NK-92 (cell line): ENCODE measurements around the gene IGFBP5.

Source experiments
- DNase-seq: peaks from one replicate; lab custom pipeline; 2025; ENCODE audit not compliant: unreplicated experiment; lab: John Stamatoyannopoulos, UW

Gene IGFBP5

DNA sequence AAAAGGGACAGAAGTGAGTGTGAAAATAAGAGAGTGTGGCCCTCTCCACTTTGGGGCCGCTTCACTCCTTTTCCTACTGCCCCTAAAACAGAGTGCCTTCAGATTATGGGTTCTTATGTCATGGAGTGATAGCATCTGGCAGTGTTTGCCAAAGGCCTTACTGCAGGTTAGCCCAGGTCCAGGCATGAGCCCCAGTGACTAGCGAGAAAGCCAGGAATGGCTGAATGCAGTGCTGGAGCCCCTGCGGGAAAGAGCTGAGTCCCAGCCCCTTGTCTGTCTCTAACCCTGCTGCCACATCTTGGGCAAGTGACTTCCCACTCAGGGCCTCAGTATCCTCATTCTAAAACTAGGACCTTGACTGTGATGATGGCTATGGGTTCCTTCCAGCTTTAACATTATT is 6.0 kb downstream of the IGFBP5 start:
- DNase-seq, result no peak

DNA sequence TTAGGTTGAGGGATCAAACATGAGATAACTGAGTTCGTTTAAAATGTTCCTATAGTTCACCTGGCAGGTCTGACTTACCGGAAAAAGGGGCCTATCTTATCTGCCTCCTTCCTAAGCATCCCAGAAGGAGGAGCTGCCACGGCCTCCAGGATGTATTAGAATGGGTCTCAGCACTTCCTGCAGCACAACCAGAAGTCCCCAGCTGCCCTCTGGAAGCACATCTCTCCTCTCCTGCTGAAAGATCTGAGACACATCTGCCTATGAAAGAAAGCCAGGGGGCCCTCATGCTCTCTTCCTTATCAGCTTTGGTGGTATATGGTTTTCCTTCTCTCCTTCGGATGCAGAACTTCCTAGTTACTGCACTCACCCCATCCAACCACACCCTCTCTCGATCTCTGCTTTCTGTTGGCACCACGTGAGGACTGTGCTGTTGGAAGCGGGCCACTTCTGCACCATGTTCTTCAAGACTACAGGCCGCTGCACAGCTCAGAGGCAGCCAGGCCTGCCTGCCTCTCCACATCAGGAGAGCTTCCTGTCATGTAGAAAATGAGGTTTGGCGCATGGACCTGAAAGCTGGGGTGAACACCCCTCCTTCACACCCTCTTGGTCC is 6.5 kb downstream of the IGFBP5 start:
- no peak for DNase-seq

DNA sequence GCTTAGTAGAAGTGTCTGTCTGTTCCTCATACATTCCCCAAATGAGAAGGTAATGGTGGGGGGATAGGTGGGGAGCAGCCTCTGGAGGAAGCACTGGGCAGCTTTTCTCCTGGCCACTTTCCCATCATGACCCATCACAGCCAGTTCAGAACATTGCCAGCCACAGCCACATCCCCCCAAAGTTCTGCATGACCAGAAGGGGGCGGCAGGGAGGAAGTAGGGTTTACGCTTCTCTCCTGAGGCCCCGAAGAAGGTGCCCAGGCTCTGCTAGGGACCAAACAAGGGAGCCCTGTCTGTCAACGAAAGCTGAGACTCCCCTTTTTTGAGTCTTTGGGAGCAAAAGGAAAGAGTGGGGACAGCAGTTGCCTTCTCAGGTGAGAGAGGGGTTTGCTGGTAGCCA is 7.7 kb downstream of the IGFBP5 start:
- DNase-seq, result no peak

DNA sequence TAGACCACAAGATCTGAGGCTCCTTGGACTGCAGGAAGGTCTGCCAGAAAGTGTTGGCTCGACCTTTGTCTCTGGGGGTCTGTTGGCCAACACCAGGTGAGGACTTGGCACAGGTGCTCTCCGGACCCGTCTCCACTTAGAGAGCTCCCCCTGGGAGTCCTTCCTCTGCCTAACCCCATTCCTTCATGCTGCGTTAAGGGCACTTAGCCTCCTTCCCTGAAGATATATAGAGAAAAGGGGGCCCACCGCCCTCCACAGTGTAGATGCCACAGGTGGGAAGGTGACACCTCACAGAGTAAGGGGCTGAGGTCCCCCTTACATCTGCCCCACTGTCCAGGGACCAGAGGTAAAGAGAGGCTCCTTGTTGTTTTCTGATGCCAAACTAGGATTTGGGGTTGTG is 8.2 kb downstream of the IGFBP5 start:
- no peak for DNase-seq

DNA sequence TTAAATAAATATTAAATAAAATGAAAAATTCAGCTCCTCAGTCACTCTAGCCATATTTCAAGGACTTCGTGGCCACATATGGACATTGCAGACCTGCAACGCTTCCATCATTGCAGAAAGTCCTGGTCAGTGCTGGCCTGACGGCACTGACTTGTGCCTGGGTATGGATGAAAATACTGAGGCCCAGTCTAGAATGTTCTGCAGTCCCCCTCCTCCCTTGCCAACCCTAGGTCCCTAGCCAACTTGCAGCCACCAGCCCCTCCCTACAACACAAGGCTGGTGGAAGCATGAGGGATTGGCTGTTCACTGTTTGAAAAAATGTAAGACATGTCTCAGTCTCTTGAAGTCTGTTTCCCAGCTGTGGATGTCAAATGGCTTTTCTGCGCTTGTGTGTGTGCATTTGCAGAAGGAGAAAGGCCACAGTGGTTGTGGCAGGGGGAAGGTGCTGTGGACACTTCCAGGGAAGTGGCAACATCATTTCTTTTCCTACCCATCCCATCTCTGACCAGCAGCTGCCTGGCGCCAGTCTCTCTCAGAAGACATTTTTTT is 9.9 kb downstream of the IGFBP5 start:
- no peak for DNase-seq

DNA sequence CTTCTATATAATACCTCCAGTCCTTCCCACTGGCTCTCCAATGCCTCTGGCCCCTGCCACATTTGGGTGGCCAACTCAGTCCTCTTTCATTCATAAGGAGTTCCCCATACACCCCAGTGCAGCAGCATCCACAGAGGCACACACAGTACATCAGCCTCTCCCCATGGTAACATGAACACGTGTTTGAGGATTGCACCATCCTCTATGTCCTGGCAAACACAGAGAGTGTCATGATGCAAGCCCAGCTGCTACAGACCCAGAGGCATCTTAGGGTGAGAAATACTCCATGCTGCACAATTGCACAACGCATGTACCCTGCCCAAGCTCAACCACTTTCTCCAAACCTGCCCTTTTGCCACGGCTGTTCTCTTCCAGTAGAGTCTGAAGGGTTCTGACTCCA is 11.5 kb downstream of the IGFBP5 start:
- no peak for DNase-seq

DNA sequence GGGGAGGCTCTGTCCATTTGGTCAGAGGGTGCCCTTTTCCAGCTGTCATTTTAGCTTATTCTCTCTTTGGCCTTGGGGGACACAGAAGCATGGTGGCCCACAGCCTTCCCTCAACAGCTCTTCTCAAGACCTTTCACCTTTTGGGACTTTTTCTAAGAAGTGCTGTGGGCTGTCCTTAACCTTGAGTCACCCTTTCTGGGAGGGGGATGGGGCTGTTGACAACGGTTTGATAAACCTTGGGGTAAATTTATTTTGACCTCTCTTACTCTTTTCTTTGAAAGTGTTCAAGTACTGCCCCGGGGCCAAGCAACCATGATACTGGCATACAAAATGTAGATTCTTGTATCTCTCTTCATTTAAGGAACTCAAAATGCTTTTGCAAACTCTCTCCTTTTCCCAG is 13.7 kb downstream of the IGFBP5 start:
- DNase-seq, result no peak

DNA sequence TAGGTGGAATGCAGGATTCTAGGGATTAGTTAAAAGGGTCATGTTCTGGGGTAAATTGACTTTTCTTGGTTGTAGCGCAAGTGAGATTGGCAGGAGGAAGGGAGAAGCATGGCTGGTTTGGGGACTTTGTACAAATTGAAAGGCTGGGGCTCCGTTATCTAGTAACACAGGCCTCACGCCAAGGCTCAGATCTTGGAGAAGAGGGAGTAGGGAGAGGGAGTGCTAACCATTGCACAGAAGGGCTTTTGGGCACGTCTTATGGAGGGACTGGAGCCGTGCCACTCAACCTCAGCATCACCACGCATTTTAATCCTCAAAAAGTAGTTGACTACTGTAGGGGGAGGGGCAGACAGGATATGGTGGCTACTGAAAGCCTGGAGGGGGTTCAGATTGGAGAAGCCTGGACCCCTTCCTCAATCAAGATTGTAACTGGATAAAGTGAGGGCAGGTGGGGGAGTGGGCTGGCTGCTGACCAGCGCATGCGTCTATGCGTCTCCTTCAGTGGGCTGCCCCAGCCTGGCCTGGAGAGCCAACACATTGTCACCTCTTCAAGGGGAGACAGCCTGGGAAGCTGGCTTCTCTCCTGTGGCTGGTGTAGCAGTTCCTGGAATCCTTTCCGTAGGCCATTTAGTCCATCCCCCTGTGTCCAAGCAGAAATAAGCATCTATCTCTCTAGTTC is 14.3 kb downstream of the IGFBP5 start:
- DNase-seq, result no peak

DNA sequence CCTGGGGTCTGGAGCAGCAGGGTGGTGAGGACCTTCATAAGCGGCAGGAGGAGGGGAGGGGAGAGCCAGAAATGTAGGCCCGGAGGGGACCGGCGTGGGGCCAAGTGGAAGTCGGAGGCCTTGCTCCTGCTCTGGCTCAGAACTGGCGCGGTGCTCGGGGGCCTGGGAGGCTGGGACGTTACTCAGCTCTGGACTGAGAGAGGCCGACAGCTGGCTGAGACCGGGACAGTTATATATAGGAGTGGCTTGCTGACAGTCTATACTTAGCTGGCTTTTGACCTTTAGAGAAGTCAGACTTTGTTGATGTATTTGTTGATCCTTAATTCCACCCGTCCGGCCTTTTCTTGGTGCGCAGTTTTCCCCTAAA is 15.7 kb downstream of the IGFBP5 start:
- DNase-seq, result no peak

DNA sequence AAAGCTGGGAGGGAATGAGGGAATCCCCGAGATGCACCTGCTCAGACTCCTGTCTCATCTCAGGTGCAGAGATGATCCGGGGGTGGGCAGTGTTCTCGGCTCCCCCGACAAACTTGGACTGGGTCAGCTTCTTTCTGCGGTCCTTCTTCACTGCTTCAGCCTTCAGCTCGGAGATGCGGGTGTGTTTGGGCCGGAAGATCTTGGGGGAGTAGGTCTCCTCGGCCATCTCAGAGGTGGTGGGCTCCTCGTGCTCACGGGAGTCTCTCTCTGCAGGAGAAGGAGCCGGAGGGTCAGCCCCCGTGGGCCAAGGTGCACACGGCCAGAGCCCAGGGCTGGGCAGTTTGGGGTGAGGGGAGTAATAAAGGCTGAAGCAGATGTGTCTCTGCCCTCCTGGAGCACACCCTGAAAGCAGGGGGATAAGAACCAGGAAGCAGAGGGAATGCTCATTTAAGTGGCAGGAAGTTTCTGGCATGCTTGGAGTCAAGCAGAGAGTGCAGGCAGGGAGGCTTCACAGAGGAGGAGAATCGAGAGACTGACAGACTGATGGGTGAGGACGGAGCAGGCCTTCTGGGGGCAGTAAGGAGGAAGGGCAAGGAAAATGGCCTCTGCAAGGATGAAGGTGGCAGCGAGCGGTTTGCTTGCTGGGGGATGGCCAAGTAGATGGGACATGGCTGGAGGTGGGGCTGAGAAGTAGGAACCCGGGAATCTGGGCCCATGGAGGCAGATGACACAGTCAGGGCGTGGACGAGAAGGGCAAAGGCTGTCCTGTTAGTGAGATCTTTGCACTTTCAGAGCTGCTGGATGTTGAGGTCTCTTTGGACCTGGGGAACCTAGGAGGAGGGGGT is 16.3 kb downstream of the IGFBP5 start:
- DNase-seq, result no peak

DNA sequence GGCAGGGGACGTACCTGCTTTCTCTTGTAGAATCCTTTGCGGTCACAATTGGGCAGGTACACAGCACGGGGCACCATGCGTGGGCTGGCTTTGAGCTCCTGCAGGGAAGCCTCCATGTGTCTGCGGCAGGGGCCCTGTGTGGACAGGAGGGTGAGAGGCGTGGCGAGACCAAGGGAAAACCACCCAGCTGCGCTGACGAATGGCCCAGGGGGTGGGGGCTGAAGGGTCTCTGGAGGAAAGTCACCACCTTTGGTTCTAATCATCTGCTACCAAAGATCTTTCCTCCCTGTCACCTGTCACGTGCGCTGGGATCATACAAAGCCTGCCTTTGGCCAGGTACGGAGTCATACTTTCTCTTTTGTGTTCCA is 17.3 kb downstream of the IGFBP5 start:
- DNase-seq, result no peak

DNA sequence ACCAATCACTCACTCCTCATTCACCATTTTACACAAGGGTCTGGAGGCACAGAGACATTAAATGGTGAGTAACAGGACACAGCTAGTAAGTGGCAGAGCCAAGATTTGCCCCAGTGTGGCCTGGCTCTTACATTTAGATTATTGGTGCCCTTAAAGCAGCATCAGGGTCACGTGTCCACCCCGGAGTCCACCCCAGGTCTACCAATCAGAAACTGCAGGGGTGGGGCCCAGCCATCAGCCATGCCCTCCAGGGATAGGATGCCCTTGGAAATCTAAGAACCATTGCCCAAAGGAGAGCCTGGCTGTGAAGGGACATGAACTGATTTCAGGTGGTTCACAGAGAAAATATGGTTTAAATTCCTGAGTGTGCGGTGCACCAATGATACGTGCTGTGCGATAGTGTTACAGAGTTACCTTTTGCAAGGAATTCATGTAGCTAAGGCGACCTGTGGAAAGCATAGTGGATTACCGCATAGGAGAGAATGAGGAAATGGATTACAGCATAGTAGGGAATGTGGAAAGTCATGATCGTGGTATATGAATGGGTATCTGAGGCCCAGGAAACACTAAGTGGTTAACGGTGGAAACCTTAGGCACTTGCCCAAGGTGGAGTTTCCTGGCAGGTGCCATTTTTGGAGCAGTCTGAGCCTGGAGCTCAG is 17.8 kb downstream of the IGFBP5 start:
- no peak for DNase-seq

DNA sequence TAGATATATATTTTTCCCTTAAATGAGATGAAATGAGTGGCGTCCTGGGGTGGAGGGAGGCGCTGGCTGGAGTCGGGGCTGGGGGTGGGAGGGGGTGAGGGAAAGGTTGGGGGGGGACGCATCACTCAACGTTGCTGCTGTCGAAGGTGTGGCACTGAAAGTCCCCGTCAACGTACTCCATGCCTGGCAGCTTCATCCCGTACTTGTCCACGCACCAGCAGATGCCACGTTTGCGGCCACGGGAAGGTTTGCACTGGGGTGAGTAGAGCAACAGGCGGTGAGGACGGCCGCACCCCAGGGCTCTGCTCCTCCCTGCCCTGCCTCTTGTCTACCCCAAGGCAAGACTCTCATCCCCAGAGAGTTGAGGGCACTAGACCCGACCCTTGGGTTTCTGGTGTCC is 18.7 kb downstream of the IGFBP5 start:
- no peak for DNase-seq

DNA sequence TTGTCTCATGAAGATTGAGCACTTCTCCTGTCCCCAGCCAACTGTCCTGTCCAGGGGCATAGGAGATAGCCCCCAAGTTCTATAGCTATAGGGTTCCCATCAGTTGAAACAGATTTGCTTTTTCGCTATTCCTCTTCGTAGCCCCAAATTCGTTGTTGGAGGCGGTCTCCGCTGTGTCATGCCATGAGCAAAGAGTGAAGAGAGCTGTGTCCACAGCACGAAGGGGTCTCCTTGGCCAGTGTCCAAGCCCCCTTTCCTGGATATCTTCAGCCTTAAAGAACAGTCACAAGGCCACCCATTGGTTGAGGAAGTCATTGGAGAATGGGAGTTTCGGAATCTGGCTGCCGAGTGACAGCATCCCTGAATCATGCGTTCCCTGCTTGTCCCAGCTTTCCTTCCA is 21.0 kb downstream of the IGFBP5 start:
- no peak for DNase-seq

DNA sequence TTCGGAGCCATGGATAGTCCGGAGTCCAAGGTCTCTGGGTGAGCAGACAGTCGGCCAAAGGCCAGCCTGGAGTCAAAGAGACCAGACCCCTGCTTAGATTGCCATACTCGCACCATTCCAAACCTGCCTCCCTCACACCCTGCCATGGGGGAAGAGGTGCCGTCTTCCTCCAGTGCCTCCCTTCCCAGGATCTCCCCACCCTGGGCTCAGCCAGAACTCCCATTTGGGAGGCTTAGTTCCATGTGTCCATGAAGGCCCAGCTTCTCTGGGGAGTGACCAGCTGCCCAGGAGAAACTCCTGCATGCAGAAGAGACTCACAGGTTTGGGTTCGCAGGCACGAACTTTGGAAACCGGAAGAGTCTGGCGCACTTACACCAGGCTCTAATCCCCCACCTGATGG is 21.7 kb downstream of the IGFBP5 start:
- DNase-seq, result no peak

DNA sequence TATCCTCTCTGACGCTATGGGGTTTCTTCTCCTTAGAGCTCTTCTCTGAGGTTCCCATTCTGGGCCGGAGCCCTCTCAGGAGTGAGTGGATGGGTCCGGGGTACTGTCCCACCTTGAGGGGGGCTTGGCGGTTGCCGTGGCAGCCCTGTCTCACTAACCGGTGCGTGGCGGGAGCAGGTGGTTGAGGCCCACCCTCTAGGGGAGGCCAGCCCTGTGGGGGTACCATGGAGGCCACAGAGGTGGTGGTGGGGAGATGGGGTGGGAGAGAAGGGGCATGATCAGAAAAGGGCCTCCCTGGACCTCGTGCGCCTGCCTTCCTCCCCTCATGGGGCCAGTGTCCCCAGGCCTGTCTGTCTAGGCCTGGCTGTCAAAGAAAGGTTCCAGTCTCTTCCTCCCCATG is 22.3 kb downstream of the IGFBP5 start:
- DNase-seq, result no peak

DNA sequence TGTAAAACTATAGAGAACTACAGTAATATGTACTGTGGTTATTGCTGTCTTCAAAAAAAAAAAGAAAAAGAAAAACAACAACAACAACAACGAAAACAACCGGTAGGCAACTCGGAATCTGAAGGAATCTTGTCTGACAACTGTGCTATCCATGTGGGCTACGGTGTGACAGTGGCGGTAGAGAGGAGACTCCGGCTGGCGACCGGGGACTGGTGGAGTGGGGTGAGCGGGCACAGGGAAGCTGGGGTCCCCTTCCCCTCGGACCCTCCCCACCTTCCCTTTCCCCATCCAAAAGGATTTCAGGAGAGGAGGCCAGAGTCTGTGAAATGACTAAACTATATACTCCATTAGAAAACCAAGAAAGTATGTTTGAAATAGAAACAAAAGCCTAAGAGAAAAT is 22.9 kb downstream of the IGFBP5 start:
- no peak for DNase-seq

DNA sequence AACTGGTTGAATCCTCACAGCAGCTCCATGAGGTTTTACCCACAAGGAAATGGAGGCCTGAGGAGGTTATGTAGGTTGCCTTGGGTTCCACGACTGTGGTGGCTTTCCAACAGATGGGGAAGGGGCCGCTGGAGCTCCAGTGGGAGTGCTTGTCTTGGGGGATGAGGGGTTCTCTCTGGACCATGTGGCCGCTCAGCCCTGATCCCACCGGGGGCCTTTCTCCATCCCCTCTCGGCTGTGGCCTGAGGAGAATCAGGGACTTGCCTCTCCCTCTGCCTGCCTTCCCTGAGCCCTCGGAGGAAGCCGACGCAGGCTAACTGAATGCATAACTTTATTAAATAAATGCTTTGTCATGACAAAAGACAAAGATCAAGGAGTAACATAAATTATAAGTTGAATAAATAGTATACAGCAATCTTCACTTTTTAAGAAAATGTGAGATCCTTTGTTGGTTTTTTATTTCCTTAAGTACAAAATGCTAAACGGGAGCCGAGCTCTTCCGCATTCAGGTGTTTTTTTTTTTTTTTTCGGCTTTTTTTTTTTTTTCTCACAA is 23.5 kb downstream of the IGFBP5 start:
- no peak for DNase-seq

DNA sequence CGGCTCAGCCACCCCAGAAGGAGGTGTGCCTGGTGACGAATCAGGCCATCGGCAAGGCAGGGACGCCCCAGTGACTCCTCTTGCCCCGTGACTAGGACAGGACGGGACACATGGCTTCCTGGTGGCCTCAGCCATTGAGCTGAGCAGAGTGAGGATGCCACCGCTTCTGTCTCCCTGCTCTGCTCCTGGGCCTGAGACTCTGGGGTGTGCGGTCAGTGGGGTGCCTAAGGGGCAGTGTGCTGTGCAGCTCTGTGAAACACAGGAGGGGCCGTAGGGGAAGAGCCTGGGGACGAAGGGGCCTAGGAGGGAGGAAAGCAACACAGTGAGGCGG is 24.3 kb downstream of the IGFBP5 start:
- no peak for DNase-seq

DNA sequence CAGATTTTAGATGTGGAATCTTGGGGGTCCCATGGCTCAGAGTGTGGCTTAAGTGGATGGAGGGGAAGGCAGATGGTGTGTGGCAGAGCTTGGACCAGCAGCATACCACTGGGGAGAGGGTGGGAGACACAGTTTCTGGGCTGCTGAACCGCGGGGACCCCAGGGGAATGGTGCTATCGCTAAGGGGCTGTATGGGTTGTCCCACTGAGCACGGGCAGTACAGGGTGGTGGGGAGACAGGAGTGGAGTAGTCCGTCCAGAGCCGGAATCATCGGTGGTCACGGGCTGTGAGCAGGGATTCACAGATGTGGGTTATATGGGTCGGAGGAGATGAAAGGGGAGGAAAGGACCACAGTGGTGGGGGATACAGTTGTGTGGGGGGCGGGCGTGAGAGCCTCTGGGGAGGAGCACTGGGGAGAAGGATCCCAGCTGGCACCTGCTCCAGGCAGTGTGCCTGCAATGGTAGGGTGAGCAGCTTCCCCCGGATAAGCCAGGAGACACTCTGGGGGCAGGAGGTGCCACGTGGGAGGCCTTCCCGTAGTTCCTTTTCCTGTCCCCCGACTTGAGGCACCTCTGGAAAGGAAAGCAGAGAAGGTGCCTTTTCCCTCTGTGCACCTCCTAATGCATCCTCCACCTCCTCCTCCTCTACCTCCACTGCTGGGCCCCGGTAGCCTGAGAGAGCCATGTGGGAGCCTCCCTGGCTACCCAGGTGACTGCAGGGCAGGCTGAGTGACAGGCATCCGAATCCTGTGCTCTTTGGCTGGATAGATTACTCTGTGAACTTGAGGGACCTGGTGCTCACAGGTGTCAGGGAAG is 24.9 kb downstream of the IGFBP5 start:
- DNase-seq, result no peak
